ENCODE data around the gene KRT4. TPM values are rescaled to one million over a fixed set of nuclear protein-coding genes. Genes with fewer than 3 reads are reported as not detected.

Gene KRT4
- total and polyA plus RNA-seq, 10 donors: 0.37 to 3.4 (median 0.97) TPM; not detected in 6

DNA sequence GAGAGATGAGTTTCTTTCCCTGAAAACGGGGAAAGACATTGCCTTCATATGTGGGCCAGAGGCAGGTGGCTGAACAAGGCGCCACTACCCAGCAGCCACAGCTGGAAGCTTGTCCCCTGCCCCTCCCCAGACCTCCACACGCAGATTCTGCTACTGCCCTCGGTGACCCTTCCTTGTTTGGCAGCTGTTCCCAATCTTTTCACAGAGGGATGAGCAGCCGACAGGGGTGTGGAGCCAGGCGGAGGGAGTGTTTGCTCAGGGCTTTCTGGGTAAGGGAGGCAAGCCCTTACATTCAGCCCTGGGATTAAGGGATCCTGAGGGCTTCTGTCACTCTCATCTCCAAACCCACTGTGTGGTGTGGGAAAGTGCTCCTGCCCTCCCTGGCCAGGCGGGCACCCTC, 4.5 kb upstream of the KRT4 start:
- 38 to 65% (median 52%) methylated on average over 6 to 7 of the region's 7 CpGs for WGBS, 5 donors
- H3K4me3 ChIP-seq: no peak overlapping the region
- intact Hi-C loops (cut with DNase I; ENCODE audit: low total_unique reads): no loop called here
- peaks cover 0 to 16% (median 0%) of the 10 kb centered on the region in 7 donors for H3K27me3 ChIP-seq (replicated peaks in 1 of 7)
- no peak for DNase-seq
- H3K9me3 ChIP-seq: no peaks in the 10 kb centered on the region
- H3K27ac ChIP-seq: no peak overlapping the region
- TF ChIP-seq POLR2A (IDR thresholded peaks at IDR 0.05) (no peak), POLR2AphosphoS5 (IDR thresholded peaks at IDR 0.05) (peak in 1 of 3 donors; percentile 18)
- H3K4me1 ChIP-seq: peaks cover 0 to 11% (median 1%) of the 10 kb centered on the region in 6 donors
- H3K36me3 ChIP-seq: no peaks in the 10 kb centered on the region

DNA sequence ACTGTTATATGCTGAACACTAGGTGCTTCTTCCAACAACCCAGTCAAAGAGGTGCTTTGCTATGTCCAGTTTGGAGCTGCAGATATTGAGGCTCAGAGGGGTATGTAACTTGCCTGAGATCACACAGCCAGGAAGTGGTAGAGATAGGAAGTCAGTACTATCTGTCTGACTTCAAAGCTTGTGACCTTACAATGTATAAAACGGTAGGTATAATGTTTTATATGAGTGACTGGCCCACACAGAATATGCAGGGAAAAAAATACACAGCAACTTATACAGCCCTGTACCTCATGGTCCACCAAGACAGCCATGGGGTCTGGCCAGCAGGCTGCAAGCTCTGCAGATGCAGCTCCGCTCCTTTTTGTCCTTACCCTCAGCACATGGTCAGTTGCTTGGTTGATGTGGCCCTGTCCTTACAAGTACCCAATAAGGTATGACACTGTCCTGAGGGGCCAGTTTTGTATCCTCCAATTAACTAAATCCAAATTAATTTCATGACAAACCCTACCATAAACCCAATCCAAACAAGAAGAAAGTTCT, 3.9 kb upstream of the KRT4 start:
- intact Hi-C loops (cut with DNase I; ENCODE audit: low total_unique reads): no loop called here
- H3K4me1 ChIP-seq: peaks cover 0 to 11% (median 1%) of the 10 kb centered on the region in 6 donors
- WGBS, 5 donors: 62 to 70% (median 67%) methylated on average over 2 of the region's 2 CpGs
- H3K36me3 ChIP-seq: no peaks in the 10 kb centered on the region
- no peak overlapping the region for H3K27ac ChIP-seq
- H3K4me3 ChIP-seq: no peak overlapping the region
- no peaks in the 10 kb centered on the region for H3K9me3 ChIP-seq
- DNase-seq: no peak
- H3K27me3 ChIP-seq (replicated peaks in 1 of 7): peaks cover 0 to 16% (median 0%) of the 10 kb centered on the region in 7 donors
- TF ChIP-seq POLR2AphosphoS5 (IDR thresholded peaks at IDR 0.05) (no peak), POLR2A (IDR thresholded peaks at IDR 0.05) (no peak)
- TF ChIP-seq, protein P1, sequence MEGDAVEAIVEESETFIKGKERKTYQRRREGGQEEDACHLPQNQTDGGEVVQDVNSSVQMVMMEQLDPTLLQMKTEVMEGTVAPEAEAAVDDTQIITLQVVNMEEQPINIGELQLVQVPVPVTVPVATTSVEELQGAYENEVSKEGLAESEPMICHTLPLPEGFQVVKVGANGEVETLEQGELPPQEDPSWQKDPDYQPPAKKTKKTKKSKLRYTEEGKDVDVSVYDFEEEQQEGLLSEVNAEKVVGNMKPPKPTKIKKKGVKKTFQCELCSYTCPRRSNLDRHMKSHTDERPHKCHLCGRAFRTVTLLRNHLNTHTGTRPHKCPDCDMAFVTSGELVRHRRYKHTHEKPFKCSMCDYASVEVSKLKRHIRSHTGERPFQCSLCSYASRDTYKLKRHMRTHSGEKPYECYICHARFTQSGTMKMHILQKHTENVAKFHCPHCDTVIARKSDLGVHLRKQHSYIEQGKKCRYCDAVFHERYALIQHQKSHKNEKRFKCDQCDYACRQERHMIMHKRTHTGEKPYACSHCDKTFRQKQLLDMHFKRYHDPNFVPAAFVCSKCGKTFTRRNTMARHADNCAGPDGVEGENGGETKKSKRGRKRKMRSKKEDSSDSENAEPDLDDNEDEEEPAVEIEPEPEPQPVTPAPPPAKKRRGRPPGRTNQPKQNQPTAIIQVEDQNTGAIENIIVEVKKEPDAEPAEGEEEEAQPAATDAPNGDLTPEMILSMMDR (IDR thresholded peaks at IDR 0.05 in 8 of 11, conservative IDR thresholded peaks at IDR 0.05 in 3 of 11): no peak

DNA sequence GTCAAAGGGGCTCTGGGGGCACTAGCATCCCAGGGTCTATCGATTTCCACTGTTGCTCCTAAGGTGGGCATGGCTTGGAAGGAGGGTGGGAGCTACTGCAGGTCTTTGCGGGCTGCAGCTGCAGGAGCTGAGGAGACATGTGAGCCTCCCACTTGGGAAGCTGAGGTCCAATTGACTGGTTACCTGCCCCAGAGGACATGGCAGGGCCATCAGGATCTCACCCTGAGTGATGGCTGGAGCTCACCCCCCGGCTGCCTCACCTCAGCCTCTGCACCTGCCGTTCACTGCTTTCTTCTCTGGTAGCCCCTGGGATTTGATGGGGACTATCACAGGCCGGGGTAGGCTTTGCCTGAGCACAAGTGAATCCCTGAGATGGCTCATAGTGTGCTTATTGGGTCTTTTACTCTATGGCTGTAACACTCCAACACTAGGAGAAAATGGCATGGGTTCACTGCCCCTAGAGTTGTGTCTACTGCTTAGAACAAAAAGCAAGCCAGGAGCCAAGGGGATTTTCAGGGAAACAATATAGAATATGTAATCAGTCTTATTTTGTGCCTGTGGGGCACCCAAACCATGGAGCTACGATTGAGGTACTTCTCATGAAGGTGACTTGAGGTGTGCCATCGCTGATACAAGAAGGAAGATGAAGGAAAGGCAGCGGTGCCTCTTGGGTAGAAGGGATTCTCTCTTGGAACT, 3.2 kb upstream of the KRT4 start:
- peaks cover 0 to 12% (median 0%) of the 10 kb centered on the region in 7 donors for H3K27me3 ChIP-seq (replicated peaks in 1 of 7)
- H3K36me3 ChIP-seq: no peaks in the 10 kb centered on the region
- intact Hi-C loops (cut with DNase I; ENCODE audit: low total_unique reads): no loop called here
- H3K27ac ChIP-seq: no peak overlapping the region
- no peak overlapping the region for H3K4me3 ChIP-seq
- no peak for TF ChIP-seq POLR2A (IDR thresholded peaks at IDR 0.05)
- no peak for TF ChIP-seq POLR2AphosphoS5 (IDR thresholded peaks at IDR 0.05)
- TF ChIP-seq, protein P1 (IDR thresholded peaks at IDR 0.05 in 8 of 11, conservative IDR thresholded peaks at IDR 0.05 in 3 of 11): no peak
- peak; percentile 39 for DNase-seq
- 84 to 89% (median 86%) methylated on average over 8 of the region's 8 CpGs for WGBS, 5 donors
- no peaks in the 10 kb centered on the region for H3K9me3 ChIP-seq
- peaks cover 0 to 9% (median 1%) of the 10 kb centered on the region in 6 donors for H3K4me1 ChIP-seq

DNA sequence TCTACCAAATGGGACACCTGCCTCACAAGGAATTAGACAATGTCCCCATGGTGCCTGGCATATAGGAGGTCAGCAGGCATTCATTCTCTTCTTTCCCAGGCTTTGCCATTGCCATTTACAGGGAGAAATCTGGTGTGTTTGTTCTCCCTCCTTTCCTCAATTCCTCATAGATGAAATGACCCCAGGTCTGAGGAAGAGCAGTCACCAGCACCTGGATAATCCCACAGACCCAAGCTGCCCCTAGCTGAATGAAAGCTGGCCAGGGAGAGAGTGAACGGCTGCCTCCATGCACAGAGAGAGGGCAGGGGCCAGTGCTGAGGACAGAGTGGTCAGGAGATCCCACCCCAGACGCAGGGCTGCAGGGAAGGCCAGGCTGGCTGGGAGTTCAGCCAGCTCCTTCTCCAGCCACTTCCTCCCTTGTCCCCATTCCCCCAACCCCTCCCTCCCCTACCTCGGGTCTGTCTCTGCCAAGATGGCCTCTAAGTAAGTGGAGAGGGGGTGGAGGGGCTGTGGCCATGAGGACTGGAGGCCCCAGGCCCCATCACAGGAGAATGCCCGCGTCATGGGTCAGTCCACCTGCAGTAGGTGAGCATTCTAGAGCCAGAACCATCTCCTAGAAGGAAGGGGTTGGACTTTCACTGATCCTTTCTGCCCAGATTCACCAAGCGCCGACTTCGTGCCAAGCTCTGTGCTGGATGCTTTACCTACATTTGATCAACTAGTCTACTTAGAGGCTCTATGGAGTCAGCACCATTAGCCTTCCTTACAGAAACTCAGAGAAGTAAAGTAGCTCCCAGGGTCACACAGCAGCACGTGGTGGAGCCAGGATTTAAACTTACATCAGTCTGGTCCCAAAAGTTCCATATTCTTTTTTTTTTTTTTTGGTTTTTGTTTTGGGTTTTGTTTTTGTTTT, 2.0 kb upstream of the KRT4 start:
- no peaks in the 10 kb centered on the region for H3K36me3 ChIP-seq
- no peak overlapping the region for H3K4me3 ChIP-seq
- H3K9me3 ChIP-seq: no peaks in the 10 kb centered on the region
- H3K27me3 ChIP-seq (replicated peaks in 1 of 7): peaks cover 0 to 6% (median 0%) of the 10 kb centered on the region in 7 donors
- peak; percentile 43 for DNase-seq
- no peak overlapping the region for H3K27ac ChIP-seq
- WGBS, 5 donors: 64 to 88% (median 69%) methylated on average over 6 to 9 of the region's 9 CpGs
- TF ChIP-seq, protein P1 (IDR thresholded peaks at IDR 0.05 in 8 of 11, conservative IDR thresholded peaks at IDR 0.05 in 3 of 11): no peak
- no peak for TF ChIP-seq POLR2A (IDR thresholded peaks at IDR 0.05)
- no peak for TF ChIP-seq POLR2AphosphoS5 (IDR thresholded peaks at IDR 0.05)
- peaks cover 0 to 5% (median 0%) of the 10 kb centered on the region in 6 donors for H3K4me1 ChIP-seq
- intact Hi-C loops (cut with DNase I; ENCODE audit: low total_unique reads): no loop called here
